Activated T-cell treated with anti-CD3 and anti-CD28 coated beads, Interleukin-2, amount 50 U/mL, for 24 hours (primary cell): ENCODE measurements around the gene SMARCD3.

Experiments
- DNase-seq: peaks from one replicate; pipeline ENCODE4 v3.0.0-alpha.2; 2020
- H3K27ac Mint-ChIP-seq: 2 replicates; pipeline ENCODE4 v1.8.0; 2020; ENCODE audit warnings: mild to moderate bottlenecking, mixed read lengths
- H3K27me3 Mint-ChIP-seq: 2 replicates; pipeline ENCODE4 v1.8.0; 2020; ENCODE audit warnings: mixed read lengths
- H3K36me3 Mint-ChIP-seq: 2 replicates; pipeline ENCODE4 v1.8.0; 2020; ENCODE audit warnings: low read depth, mixed read lengths
- H3K4me1 Mint-ChIP-seq: 2 replicates; pipeline ENCODE4 v1.8.0; 2020; ENCODE audit warnings: low read depth, mixed read lengths
- H3K4me3 Mint-ChIP-seq: 2 replicates; pipeline ENCODE4 v1.8.0; 2020; ENCODE audit warnings: mild to moderate bottlenecking, moderate library complexity, mixed read lengths
- H3K9me3 Mint-ChIP-seq: 2 replicates; pipeline ENCODE4 v1.8.0; 2020; ENCODE audit warnings: mixed read lengths

SMARCD3 gene

GRCh38 chr7:151276666-151277590 is 28.4 kb upstream of the SMARCD3 start:
- H3K9me3 Mint-ChIP-seq = no peaks in the 10 kb centered on the region
- DNase-seq = peak; percentile 78

DNA sequence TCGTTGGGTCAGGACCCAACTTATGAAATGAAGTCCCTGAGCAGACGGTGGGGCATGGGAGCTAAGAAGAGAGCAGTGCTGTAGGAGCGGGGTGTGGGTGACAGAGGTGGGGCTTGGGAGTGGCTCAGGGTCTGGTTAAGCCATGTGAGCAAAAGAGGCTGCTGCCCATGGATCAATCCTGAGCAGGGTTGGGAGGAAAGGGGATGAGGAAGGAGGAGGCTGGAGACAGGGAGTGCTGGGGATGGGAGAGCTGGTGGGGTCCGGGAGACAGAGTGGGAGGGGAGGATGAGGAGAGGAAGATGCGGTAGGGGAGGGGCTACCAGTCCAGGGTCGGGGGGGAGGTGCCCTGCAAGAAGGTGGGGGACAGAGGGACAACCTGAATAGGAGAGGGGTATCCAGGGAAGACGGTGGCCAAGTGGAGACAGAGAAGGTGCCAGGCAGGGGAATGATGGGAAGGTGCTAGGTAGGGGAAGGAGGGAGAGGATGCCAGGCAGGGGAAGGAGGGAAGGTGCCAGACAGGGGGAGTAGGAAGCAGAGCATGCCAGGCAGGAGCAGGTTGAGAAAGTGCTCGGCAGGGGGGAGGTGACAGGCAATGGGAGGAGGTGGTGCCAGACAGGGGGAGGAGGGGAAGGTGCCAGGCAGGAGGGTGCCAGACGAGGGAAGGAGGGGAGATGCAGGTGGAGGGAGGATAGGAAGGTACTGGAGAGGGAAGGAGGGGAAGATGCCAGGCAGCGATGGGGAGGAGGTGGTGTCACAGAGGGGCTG is 27.5 kb upstream of the SMARCD3 start:
- peaks cover 35% of the 10 kb centered on the region for H3K4me1 Mint-ChIP-seq
- peak; percentile 38 for DNase-seq
- peak overlapping the region; percentile 42 for H3K4me3 Mint-ChIP-seq
- no peak overlapping the region for H3K27ac Mint-ChIP-seq
- H3K27me3 Mint-ChIP-seq = peaks cover 5% of the 10 kb centered on the region
- no peaks in the 10 kb centered on the region for H3K36me3 Mint-ChIP-seq
- no peaks in the 10 kb centered on the region for H3K9me3 Mint-ChIP-seq

More at GRCh38 chr7:151276666-151277590, 28.4 kb upstream of the SMARCD3 start:
- Mint-ChIP-seq H3K27ac (peak overlapping the region; percentile 20), H3K27me3 (peaks cover 9% of the 10 kb centered on the region), H3K4me3 (peak overlapping the region; percentile 71), H3K4me1 (peaks cover 31% of the 10 kb centered on the region), H3K36me3 (no peaks in the 10 kb centered on the region)

- Mint-ChIP-seq H3K27ac (no peak overlapping the region), H3K27me3 (peaks cover 3% of the 10 kb centered on the region), H3K4me1 (peaks cover 35% of the 10 kb centered on the region), H3K4me3 (no peak overlapping the region), H3K9me3 (no peaks in the 10 kb centered on the region), H3K36me3 (no peaks in the 10 kb centered on the region)
- DNase-seq = no peak
Measured at GRCh38 chr7:151274936-151275812, 26.7 kb upstream of the SMARCD3 start.

GRCh38 chr7:151274396-151274795 is 25.9 kb upstream of the SMARCD3 start:
- Mint-ChIP-seq H3K27ac (no peak overlapping the region), H3K9me3 (no peaks in the 10 kb centered on the region), H3K4me3 (no peak overlapping the region), H3K4me1 (peaks cover 35% of the 10 kb centered on the region), H3K36me3 (no peaks in the 10 kb centered on the region), H3K27me3 (no peaks in the 10 kb centered on the region)
- DNase-seq = no peak

DNA sequence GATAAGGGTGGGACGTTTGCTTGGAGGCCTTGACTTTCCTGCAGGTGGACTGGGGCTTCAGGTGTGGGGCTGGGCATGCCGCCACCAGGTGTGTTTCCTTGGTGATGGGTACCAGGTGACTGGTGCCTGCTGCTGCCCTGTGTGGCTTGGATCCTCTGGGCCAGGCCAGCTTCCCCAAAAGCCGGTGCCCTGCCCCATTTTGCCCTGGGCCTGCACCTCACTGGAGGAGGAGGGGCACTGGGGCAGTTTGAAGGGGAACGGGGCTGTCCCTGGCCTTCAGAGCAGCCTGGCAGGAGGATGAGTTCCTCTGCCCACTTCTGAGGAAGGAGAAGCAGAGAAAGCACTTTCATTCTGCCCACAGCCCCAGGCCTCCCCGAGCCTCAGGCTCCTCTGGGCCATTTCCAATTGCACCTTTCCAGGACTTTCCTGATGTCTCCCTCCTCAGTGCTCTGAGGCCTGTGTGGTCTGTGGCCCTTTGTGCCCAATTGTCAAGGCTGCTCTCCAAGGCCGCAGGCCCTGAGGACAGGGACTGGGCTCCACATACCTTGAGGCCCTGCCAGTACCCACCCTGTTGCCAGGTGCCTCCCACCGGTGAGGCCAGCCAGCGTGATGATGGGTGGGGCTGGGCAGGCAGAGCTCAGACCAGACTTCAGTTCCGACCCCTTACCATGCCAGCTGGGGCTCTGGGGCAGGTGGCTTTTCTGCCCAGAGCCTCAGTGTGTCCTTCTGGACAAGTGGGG is 25.3 kb upstream of the SMARCD3 start:
- no peak for DNase-seq
- Mint-ChIP-seq H3K36me3 (no peaks in the 10 kb centered on the region), H3K4me1 (peaks cover 35% of the 10 kb centered on the region), H3K9me3 (no peaks in the 10 kb centered on the region), H3K4me3 (no peak overlapping the region), H3K27ac (no peak overlapping the region), H3K27me3 (no peaks in the 10 kb centered on the region)

GRCh38 chr7:151272877-151273276 is 24.4 kb upstream of the SMARCD3 start:
- Mint-ChIP-seq H3K27me3 (no peaks in the 10 kb centered on the region), H3K36me3 (no peaks in the 10 kb centered on the region), H3K4me3 (no peak overlapping the region), H3K9me3 (no peaks in the 10 kb centered on the region), H3K27ac (no peak overlapping the region), H3K4me1 (peaks cover 35% of the 10 kb centered on the region)
- no peak for DNase-seq

DNA sequence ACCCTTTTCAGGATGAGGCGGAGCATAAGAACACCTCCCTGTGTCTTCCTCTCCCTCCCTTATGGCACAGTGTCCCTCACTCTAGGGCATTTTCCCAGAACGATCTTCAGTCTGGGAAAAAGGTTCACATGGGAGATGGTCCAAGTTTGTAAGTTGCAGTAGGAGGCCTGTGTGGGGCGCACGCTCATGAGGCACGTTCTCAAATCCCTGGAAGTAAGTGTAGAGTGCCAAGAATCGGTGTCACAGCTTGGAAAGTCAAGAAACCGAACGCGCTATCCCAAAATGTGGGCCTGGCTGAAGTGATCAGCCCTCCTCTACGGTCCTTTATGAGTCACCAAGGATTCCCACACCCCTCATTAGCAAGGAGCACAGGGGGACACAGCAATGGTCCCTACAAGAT is 23.9 kb upstream of the SMARCD3 start:
- Mint-ChIP-seq H3K27ac (no peak overlapping the region), H3K36me3 (no peaks in the 10 kb centered on the region), H3K27me3 (no peaks in the 10 kb centered on the region), H3K9me3 (no peaks in the 10 kb centered on the region), H3K4me1 (peaks cover 33% of the 10 kb centered on the region), H3K4me3 (no peak overlapping the region)
- DNase-seq = no peak

GRCh38 chr7:151271699-151272355 is 23.3 kb upstream of the SMARCD3 start:
- H3K27ac Mint-ChIP-seq = no peak overlapping the region
- no peak overlapping the region for H3K4me3 Mint-ChIP-seq
- H3K9me3 Mint-ChIP-seq = no peaks in the 10 kb centered on the region
- no peaks in the 10 kb centered on the region for H3K27me3 Mint-ChIP-seq
- no peak for DNase-seq
- no peaks in the 10 kb centered on the region for H3K36me3 Mint-ChIP-seq
- H3K4me1 Mint-ChIP-seq = peaks cover 29% of the 10 kb centered on the region

DNA sequence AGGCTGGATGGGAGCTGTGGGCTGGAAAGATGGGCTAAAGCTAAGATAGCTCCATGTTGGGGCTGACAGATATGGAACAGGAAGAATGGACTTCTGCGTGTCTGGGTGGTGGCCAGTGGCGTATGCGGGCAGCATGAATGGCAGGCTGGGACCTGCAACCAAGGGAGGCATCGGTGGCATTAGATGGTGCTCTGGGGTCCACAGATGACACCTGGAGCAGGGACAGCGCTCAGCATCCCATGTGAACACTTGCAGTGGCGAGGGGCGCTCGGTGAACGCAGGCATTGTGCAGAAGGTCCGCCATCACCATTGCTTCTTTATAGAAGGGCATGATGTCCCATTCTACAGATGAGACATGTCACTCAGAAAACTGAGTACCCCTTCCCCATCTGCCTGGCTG is 21.0 kb upstream of the SMARCD3 start:
- H3K4me1 Mint-ChIP-seq = peaks cover 16% of the 10 kb centered on the region
- no peak for DNase-seq
- H3K9me3 Mint-ChIP-seq = no peaks in the 10 kb centered on the region
- no peaks in the 10 kb centered on the region for H3K36me3 Mint-ChIP-seq
- no peaks in the 10 kb centered on the region for H3K27me3 Mint-ChIP-seq
- H3K4me3 Mint-ChIP-seq = no peak overlapping the region
- no peak overlapping the region for H3K27ac Mint-ChIP-seq

- H3K27me3 Mint-ChIP-seq = no peaks in the 10 kb centered on the region
- H3K4me3 Mint-ChIP-seq = no peak overlapping the region
- H3K4me1 Mint-ChIP-seq = no peaks in the 10 kb centered on the region
- H3K36me3 Mint-ChIP-seq = no peaks in the 10 kb centered on the region
- no peak for DNase-seq
- no peaks in the 10 kb centered on the region for H3K9me3 Mint-ChIP-seq
- H3K27ac Mint-ChIP-seq = no peak overlapping the region
Measured at GRCh38 chr7:151265351-151265931, 16.9 kb upstream of the SMARCD3 start.

DNA sequence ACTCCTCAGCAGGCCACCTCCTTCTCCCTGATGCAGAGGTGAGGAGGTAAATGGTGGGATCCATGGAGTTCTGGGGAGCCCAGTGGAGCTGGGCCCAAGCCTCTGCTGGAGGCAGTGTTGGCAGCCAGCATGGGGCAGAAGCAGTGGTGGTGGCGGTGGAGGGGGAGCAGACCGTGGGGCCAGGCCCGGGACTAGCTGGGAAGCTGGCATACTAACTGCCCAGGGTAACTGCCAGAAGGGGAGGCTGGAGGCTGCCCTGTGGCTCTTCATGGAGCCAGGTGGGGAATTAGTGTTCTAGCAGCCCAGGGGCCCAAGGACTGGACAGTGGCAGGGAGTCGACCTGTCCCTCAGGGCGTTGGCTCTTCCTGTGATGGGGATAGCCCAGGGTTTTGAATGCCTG is 16.1 kb upstream of the SMARCD3 start:
- Mint-ChIP-seq H3K4me1 (no peaks in the 10 kb centered on the region), H3K27me3 (no peaks in the 10 kb centered on the region), H3K36me3 (no peaks in the 10 kb centered on the region), H3K27ac (no peak overlapping the region), H3K4me3 (no peak overlapping the region), H3K9me3 (no peaks in the 10 kb centered on the region)
- DNase-seq = no peak

- no peak for DNase-seq
- no peaks in the 10 kb centered on the region for H3K9me3 Mint-ChIP-seq
- H3K36me3 Mint-ChIP-seq = no peaks in the 10 kb centered on the region
- no peak overlapping the region for H3K27ac Mint-ChIP-seq
- H3K4me1 Mint-ChIP-seq = no peaks in the 10 kb centered on the region
- H3K4me3 Mint-ChIP-seq = no peak overlapping the region
- peaks cover 13% of the 10 kb centered on the region for H3K27me3 Mint-ChIP-seq
Measured at GRCh38 chr7:151261529-151261928, 13.0 kb upstream of the SMARCD3 start.

DNA sequence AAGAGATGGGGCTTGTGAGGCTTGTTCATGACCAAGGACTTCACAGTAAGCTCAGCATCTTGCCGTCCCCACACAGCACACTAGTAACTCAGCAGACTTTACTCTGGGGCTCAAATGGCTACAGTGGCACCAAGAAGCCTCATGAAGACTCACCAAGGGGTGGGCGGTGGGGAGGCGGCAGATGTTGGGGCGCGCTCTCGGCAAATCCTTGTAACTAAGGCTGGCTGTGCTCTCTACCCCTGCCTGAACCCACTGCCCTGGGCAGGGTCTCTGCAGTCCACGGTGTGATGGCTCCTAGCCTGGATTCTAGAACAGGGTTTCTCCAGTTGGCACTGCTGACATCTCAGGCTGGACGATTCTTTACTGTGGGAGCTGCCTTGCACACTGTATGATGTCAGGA is 12.4 kb upstream of the SMARCD3 start:
- peaks cover 15% of the 10 kb centered on the region for H3K27me3 Mint-ChIP-seq
- H3K27ac Mint-ChIP-seq = no peak overlapping the region
- no peak for DNase-seq
- H3K36me3 Mint-ChIP-seq = no peaks in the 10 kb centered on the region
- no peaks in the 10 kb centered on the region for H3K9me3 Mint-ChIP-seq
- no peak overlapping the region for H3K4me3 Mint-ChIP-seq
- no peaks in the 10 kb centered on the region for H3K4me1 Mint-ChIP-seq
